K562 (cell line): ENCODE measurements around the gene TTBK1. TPM values are rescaled to one million over a fixed set of nuclear protein-coding genes. Genes with fewer than 3 reads are reported as not detected.

Source experiments
- ATAC-seq: fragments of 200-7000 bp; cut with Tn5 transposase; 3 replicates; pipeline ENCODE4 v1.9.1; 2020; ENCODE audit warnings: moderate library complexity
- BruUV-seq: library from RNA; stranded (reverse); fragments of 400-500 nt; replicated peaks from 2 replicates; lab custom pipeline; 2021; lab: Mats Ljungman, UMichigan
- CTCF ChIA-PET: fragments of 300-600 bp; formaldehyde crosslinking; extraction: SDS; loops from one replicate; lab custom pipeline; 2021; ENCODE audit warnings: low intra/inter-chr PET ratio; lab: Yijun Ruan, JAX
- POLR2A ChIA-PET: fragments of 300-600, 350-650 bp; sonication (Branson Sonifier 250); formaldehyde crosslinking; extraction: SDS; loops from one replicate; lab custom pipeline; 2021; ENCODE audit warnings: antibody characterized with exemption, inconsistent platforms; lab: Yijun Ruan, JAX
- DNase-seq, 4 experiments: peaks; one replicate each; pipeline versions ENCODE4 v3.0.0 to v3.0.0-alpha.2; 2011 to 2018; ENCODE audit warnings: low spot score in 3 of 4, mixed read lengths in 3 of 4; ENCODE audit errors: extremely low read depth in 1 of 4
- FAIRE-seq: peaks from 2 replicates; lab custom pipeline; 2011; peaks lifted over from hg19 to GRCh38; lab: Jason Lieb, UNC
- H2AFZ ChIP-seq: 2 replicates; pipeline ENCODE4 v1.6.0; 2011; ENCODE audit warnings: low read depth, low read length, control low read depth, inconsistent platforms
- H3K27ac ChIP-seq: fragments of 200-600 bp; 3 replicates; pipeline ENCODE4 v1.8.0; 2011; ENCODE audit warnings: low read depth, mild to moderate bottlenecking, control low read depth, inconsistent platforms, low read length, moderate library complexity, mixed read lengths; ENCODE audit errors: extremely low read depth
- H3K27me3 ChIP-seq, 2 experiments: fragments of 300-600 bp in 1 of 2; 2 replicates in 1 of 2; 3 replicates in 1 of 2; pipeline versions ENCODE4 v1.6.0 to v1.8.0; 2011; ENCODE audit warnings: inconsistent platforms in 2 of 2, low read length in 2 of 2, mild to moderate bottlenecking in 1 of 2, mixed read lengths in 1 of 2, moderate library complexity in 1 of 2; ENCODE audit not compliant: control insufficient read depth in 2 of 2, insufficient read depth in 2 of 2
- H3K36me3 ChIP-seq: fragments of 300-600 bp; 3 replicates; pipeline ENCODE4 v1.8.0; 2011; ENCODE audit warnings: mild to moderate bottlenecking, low read length, inconsistent platforms; ENCODE audit not compliant: control insufficient read depth, insufficient read depth
- H3K4me1 ChIP-seq, 2 experiments: fragments of 200-600 bp in 1 of 2; replicated peaks in 1 of 2; 2 replicates in 1 of 2; 3 replicates in 1 of 2; pipeline versions ENCODE4 v1.5.1 to v1.8.0; 2011; ENCODE audit warnings: inconsistent platforms in 2 of 2, low read length in 2 of 2, mild to moderate bottlenecking in 1 of 2, mixed read lengths in 1 of 2, moderate library complexity in 1 of 2; ENCODE audit not compliant: control insufficient read depth in 2 of 2, insufficient read depth in 2 of 2
- H3K4me2 ChIP-seq: 2 replicates; pipeline ENCODE4 v1.6.1; 2011; ENCODE audit warnings: low read length, control low read depth, inconsistent platforms, mixed read lengths; ENCODE audit not compliant: insufficient read depth
- H3K4me3 ChIP-seq: fragments of 200-600 bp; sonication (generic), shearing (Covaris generic); 2 replicates; pipeline ENCODE4 v1.5.1; 2016; ENCODE audit warnings: control low read depth, inconsistent platforms
- H3K79me2 ChIP-seq: fragments of 200-600 bp; 3 replicates; pipeline ENCODE4 v1.8.0; 2011; ENCODE audit warnings: low read length, inconsistent platforms; ENCODE audit not compliant: control insufficient read depth, insufficient read depth
- H3K9ac ChIP-seq, 2 experiments: 2 replicates each; pipeline versions ENCODE4 v1.6.0 to v1.6.1; 2011; ENCODE audit warnings: low read depth in 2 of 2, low read length in 2 of 2, control low read depth in 1 of 2, inconsistent platforms in 1 of 2, mild to moderate bottlenecking in 1 of 2, mixed read lengths in 1 of 2; ENCODE audit not compliant: insufficient read depth in 1 of 2
- H3K9me1 ChIP-seq: one replicate; pipeline ENCODE4 v1.6.0; 2011; ENCODE audit warnings: inconsistent platforms, mild to moderate bottlenecking, low read length, moderate library complexity; ENCODE audit not compliant: control insufficient read depth, insufficient read depth
- H3K9me3 ChIP-seq: replicated peaks from 2 replicates; pipeline ENCODE4 v1.5.1; 2011; ENCODE audit warnings: low read depth, low read length, inconsistent platforms; ENCODE audit not compliant: control insufficient read depth, insufficient read depth
- H4K20me1 ChIP-seq: replicated peaks from 2 replicates; pipeline ENCODE4 v1.6.1; 2011; ENCODE audit warnings: low read length, inconsistent platforms, mixed read lengths; ENCODE audit not compliant: control insufficient read depth, insufficient read depth
- ATF1 ChIP-seq, 2 experiments: fragments of 450-650 bp in 1 of 2; IDR thresholded peaks; 2 replicates each; pipeline ENCODE4 v1.6.1; 2016; ENCODE audit warnings: missing compliant biosample characterization in 1 of 2, missing genetic modification characterization in 1 of 2
- ELF4 ChIP-seq: fragments of 450-650 bp; formaldehyde crosslinking; IDR thresholded peaks from 2 replicates; pipeline ENCODE4 v1.4.0; 2022; ENCODE audit warnings: missing genetic modification characterization
- MCM3 ChIP-seq: fragments of 450-650 bp; IDR thresholded peaks from 2 replicates; pipeline ENCODE4 v1.6.1; 2016
- OTX1 ChIP-seq: fragments of 450-650 bp; formaldehyde crosslinking; IDR thresholded peaks from 2 replicates; pipeline ENCODE4 v1.4.0; 2022; ENCODE audit warnings: mild to moderate bottlenecking
- PML ChIP-seq: IDR thresholded peaks from 2 replicates; pipeline ENCODE4 v1.6.1; 2012; ENCODE audit warnings: low read length, inconsistent platforms
- THRB ChIP-seq: fragments of 450-650 bp; formaldehyde crosslinking; conservative IDR thresholded peaks from 2 replicates; pipeline ENCODE4 v1.4.0; 2022; ENCODE audit warnings: mild to moderate bottlenecking, missing genetic modification characterization
- ZBTB26 ChIP-seq: fragments of 450-650 bp; formaldehyde crosslinking; IDR thresholded peaks from 2 replicates; pipeline ENCODE4 v1.4.0; 2022; ENCODE audit warnings: missing genetic modification characterization
- WGBS: fragments of 100-300 bp; shearing (Covaris generic); methylation state at CpG from one replicate; pipeline ENCODE4 v1.1.6; 2016; ENCODE audit warnings: low coverage, mixed read lengths; ENCODE audit not compliant: insufficient coverage; ENCODE audit errors: missing lambda C conversion rate; 5-methylcytosine and 5-hydroxymethylcytosine counted together
- in situ Hi-C: fragments of 300-500 bp; cut with MboI; formaldehyde crosslinking; loops from 4 replicates; pipeline ENCODE4 v1.15.0; 2018; ENCODE audit warnings: inconsistent platforms, mixed read lengths
- intact Hi-C: fragments of 100-400 bp; cut with micrococcal nuclease; formaldehyde crosslinking; loops from 2 replicates; pipeline ENCODE4 v1.14.2; 2022
- polyA plus RNA-seq, 8 experiments: library from polyadenylated mRNA; depleted of rRNA in 4 of 8; stranded (reverse) in 5 of 8; unstranded in 3 of 8; fragments of >200 nt; fragmentation: Nextera tagmentation in 2 of 8; fragmentation: Illumina TruSeq in 1 of 8; extraction: Ambion mirVana in 2 of 8; extraction: Trizol in 1 of 8; gene quantifications; 2 replicates each; pipeline versions ENCODE4 v1.2.1 to v1.2.3, GENCODE V29; 2011 to 2014; ENCODE audit warnings: inconsistent platforms in 1 of 8, missing spikeins in 1 of 8
- total RNA-seq, 7 experiments: library from RNA; depleted of rRNA in 6 of 7; stranded (reverse); fragments of >200 nt in 6 of 7; fragmentation: Illumina TruSeq in 2 of 7; extraction: Trizol in 2 of 7; gene quantifications; 2 replicates each; pipeline versions ENCODE4 v1.2.1 to v1.2.3, GENCODE V29; 2011 to 2021; ENCODE audit warnings: low replicate concordance in 1 of 7
- TF ChIP-seq, protein P1 (sequence below), 2 experiments: fragments of 450-650 bp; formaldehyde crosslinking in 1 of 2; IDR thresholded peaks; 2 replicates each; pipeline versions ENCODE4 v1.4.0 to v1.6.1; 2014 to 2020; ENCODE audit warnings: mild to moderate bottlenecking in 2 of 2, borderline replicate concordance in 1 of 2, low read depth in 1 of 2

The TTBK1 gene
- total and polyA plus RNA-seq, 9 of the 15 experiments (the other 6 are each of a cell fraction or from before 2014, with no cell fraction given), result not detected

DNA sequence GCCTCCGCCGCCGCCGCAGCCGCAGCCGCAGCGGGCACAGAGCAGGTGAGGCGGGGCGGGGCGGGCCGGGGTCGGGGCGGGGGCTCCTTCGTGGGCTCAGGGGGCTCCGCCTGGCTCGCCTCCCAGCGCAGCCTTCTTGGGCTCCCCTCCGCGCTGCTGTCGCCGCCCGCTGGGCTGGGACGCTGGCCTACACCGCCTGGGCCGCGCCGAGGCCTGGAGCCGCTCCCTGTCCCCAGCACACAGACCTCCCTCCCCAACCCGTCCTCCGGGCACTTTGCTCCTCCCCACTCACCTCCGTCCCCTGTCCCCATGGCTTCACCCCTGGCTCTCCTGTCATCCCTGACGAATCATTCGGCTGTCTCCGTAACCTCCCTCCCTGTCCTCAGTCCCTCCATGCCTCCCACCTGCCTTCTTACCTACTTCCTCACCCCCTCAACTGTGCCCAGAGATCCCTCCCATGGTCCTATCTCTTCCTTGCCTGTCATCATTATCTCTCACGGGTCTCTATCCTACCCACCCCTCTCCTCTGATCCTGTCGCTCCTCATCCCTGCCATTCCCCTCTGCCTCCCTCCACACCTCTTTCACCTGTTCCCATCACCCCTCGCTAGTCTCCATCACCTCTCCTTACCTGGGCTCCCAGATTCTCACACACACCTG lies 512 bp downstream of the TTBK1 start:
- Histone ChIP-seq H2AFZ (no peak overlapping the region), H3K4me1 (peaks cover 10 to 24% of the 10 kb centered on the region in 2 experiments), H3K9ac (no peak overlapping the region), H3K27me3 (peaks cover 42 to 73% of the 10 kb centered on the region in 2 experiments), H3K9me3 (peaks cover 3% of the 10 kb centered on the region; the same call in 1 of the 2 replicates), H3K36me3 (no peaks in the 10 kb centered on the region), H3K4me3 (no peak overlapping the region), H4K20me1 (0 out of 2 replicates have a peak, but pooled peaks cover 6% of the 10 kb centered on the region), H3K27ac (no peak overlapping the region), H3K9me1 (no peaks in the 10 kb centered on the region), H3K4me2 (no peak overlapping the region), H3K79me2 (no peaks in the 10 kb centered on the region)
- BruUV-seq, result no TSS peak
- intact Hi-C loops (no loop called here), in situ Hi-C loops (no loop called here)
- FAIRE-seq (no peak), DNase-seq (no peak), ATAC-seq (no peak)
- POLR2A ChIA-PET, result interaction anchor here (1.5 kb wide), 1 partner anchor 14 kb away, joined by 3 read pairs; no protein-coding TSS in a partner anchor
- CTCF ChIA-PET, result no interaction called here
- WGBS, result 12% methylated on average over 15 of the region's 37 CpGs
- 0 out of 2 replicates have a peak, but pooled peaks have one; percentile 43 for TF ChIP-seq THRB
- 0 out of 2 replicates have a peak, but pooled peaks have one; percentile 41 for TF ChIP-seq MCM3
- 0 out of 2 replicates have a peak, but pooled peaks have one; percentile 9 for TF ChIP-seq ELF4 (CRISPR knock-in tag)
- TF ChIP-seq OTX1 (CRISPR knock-in tag), result 0 out of 2 replicates have a peak, but pooled peaks have one; percentile 62
- TF ChIP-seq ZBTB26 (CRISPR knock-in tag), result 0 out of 2 replicates have a peak, but pooled peaks have one; percentile 24
- TF ChIP-seq, protein P1, sequence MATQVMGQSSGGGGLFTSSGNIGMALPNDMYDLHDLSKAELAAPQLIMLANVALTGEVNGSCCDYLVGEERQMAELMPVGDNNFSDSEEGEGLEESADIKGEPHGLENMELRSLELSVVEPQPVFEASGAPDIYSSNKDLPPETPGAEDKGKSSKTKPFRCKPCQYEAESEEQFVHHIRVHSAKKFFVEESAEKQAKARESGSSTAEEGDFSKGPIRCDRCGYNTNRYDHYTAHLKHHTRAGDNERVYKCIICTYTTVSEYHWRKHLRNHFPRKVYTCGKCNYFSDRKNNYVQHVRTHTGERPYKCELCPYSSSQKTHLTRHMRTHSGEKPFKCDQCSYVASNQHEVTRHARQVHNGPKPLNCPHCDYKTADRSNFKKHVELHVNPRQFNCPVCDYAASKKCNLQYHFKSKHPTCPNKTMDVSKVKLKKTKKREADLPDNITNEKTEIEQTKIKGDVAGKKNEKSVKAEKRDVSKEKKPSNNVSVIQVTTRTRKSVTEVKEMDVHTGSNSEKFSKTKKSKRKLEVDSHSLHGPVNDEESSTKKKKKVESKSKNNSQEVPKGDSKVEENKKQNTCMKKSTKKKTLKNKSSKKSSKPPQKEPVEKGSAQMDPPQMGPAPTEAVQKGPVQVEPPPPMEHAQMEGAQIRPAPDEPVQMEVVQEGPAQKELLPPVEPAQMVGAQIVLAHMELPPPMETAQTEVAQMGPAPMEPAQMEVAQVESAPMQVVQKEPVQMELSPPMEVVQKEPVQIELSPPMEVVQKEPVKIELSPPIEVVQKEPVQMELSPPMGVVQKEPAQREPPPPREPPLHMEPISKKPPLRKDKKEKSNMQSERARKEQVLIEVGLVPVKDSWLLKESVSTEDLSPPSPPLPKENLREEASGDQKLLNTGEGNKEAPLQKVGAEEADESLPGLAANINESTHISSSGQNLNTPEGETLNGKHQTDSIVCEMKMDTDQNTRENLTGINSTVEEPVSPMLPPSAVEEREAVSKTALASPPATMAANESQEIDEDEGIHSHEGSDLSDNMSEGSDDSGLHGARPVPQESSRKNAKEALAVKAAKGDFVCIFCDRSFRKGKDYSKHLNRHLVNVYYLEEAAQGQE (IDR thresholded peaks at IDR 0.05; ENCODE audit: borderline replicate concordance), result no peak
- TF ChIP-seq, protein P1 (CRISPR knock-in tag; IDR thresholded peaks at IDR 0.05; ENCODE audit: low read depth), result no peak
- no peak for TF ChIP-seq ATF1 (CRISPR knock-in tag; IDR thresholded peaks at IDR 0.05)
- TF ChIP-seq ATF1 (tag; IDR thresholded peaks at IDR 0.05), result no peak
- no peak for TF ChIP-seq PML
